Measurements from ENCODE around the gene FAAP100.

FAAP100 gene

DNA sequence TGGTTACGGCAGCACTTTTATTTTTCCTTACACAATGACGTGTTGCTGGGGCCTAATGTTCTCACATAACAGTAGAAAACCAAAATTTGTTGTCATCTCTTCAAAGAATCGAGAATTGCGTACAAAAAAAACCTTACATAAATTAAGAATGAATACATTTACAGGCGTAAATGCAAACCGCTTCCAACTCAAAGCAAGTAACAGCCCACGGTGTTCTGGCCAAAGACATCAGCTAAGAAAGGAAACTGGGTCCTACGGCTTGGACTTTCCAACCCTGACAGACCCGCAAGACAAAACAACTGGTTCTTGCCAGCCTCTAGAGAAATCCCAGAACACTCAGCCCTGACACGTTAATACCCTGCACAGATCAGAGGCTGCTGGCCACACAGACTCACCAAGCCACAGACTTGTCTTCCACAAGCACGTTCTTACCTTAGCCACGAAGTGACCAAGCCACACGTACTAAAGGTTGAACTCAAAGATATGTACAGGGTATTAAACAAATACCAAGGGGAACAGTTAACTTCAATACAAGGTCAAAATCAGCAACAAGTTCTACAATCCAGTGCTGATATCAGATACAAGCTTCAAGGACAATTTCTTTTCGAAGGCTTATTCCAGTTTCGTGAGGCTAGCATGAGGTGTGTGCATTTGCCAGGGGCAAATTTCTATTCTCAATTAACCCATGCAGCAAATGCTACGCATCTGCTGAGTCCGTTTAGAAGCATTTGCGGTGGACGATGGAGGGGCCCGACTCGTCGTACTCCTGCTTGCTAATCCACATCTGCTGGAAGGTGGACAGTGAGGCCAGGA is 42.0 kb downstream of the FAAP100 start:
- DNase-seq = no peak

- no peak for DNase-seq
These were observed 42.8 kb downstream of the FAAP100 start for GRCh38 chr17:81509207-81509971.

DNA sequence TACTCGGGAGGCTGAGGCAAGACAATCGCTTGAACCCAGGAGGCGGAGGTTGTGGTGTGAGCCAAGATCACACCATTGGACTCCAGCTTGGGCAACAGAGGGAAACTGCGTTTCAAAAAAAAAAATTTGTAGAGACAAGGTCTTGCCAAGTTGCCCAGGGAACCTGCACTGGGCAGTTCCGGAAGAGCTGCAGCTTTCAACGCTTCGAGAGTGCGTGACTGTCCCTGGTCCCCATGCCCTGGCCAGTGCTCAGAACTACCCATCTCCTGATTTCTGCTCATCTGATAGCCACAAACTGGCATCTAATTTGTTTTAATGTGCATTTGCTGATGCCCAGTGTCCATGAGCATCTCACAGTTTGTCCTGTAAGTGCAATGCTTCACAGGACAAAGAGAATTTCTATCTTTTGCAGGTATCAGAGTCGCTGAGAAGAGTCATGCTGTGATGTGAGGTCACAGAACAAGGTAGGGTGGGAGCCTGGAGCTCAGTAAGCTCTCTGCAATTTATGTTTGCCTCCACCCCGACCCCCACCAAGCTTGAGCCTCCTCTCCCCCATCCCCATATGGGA is 43.4 kb downstream of the FAAP100 start:
- DNase-seq = no peak

DNA sequence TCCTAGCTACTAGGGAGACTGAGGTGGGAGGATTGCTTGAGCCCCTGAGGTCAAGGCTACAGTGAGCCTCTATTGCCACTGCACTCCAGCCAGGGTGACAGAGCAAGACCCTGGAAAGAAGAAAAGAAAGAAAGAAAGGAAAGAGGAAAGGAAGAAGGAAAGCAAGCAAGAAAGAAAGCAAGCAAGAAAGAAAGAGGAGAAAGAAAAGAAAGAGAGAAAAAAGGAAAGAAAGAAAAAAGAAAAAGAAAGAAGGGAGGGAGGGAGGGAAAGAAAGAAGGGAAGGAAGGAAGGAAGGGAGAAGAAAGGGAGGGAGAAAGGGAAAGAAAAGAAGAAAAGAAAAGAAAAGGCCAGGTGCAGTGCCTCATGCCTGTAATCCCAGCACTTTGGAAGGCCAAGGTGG is 48.5 kb downstream of the FAAP100 start:
- DNase-seq = no peak

DNA sequence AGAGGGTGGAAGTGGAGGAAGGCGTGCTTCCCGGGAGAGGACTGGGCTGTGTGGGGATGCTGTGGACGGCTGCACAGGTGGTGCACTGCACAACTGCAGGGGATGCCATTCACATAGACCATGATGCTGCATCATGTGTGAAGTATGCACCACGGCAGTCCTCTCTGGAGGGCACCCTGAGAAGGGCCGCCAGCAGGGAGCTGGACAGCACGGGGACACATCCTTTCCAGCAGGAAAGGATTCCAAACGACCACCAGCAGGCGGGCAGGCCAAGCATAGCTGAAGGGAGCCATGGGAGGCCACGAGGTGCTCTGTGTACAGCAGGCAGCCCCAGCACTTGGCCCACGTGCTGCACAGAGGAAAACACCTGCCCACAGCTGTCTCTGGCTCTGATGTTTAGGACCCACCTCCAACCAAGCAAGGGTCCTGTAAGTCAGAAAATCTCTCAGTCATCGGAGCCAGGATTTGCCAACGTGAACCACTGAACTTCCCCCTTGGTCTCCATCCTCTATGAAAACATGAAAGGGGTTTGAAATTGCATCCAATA is 49.6 kb downstream of the FAAP100 start:
- DNase-seq = no peak

GRCh38 chr17:81500047-81500446 is 52.1 kb downstream of the FAAP100 start:
- DNase-seq = no peak

GRCh38 chr17:81499601-81499970 is 52.6 kb downstream of the FAAP100 start:
- no peak for DNase-seq

DNA sequence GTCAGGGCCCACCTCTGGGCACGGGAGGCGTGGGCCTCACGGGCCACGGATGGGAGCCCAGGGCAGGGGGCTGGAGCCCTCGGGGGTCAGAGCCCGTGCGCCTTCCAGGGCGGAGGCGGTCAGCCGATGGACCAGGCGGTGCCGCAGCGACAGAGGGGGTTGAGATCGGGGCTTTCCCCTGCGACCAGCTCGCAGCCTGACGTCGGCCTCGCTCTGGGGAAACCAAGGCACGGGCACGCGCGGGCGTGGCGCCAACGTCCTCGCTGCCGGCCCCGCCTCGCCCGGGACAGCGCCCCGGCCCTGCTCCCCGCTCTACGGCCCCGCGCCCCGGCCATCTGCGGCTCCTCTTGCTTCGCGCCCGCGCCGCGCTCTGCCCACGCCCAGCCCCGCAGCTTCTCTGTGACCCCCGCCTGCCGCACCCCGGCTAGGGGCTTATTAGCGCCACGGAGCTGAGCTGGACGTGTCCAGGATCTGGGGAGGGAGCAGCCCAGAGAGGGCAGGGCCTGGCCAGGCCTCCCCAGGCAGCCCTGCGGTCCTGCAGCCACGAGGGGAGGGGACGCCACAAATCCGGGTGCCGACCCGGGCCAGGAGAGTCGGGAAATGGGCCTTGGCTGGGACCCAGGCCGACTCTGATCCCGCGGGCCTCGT is 53.1 kb downstream of the FAAP100 start:
- DNase-seq = no peak

DNA sequence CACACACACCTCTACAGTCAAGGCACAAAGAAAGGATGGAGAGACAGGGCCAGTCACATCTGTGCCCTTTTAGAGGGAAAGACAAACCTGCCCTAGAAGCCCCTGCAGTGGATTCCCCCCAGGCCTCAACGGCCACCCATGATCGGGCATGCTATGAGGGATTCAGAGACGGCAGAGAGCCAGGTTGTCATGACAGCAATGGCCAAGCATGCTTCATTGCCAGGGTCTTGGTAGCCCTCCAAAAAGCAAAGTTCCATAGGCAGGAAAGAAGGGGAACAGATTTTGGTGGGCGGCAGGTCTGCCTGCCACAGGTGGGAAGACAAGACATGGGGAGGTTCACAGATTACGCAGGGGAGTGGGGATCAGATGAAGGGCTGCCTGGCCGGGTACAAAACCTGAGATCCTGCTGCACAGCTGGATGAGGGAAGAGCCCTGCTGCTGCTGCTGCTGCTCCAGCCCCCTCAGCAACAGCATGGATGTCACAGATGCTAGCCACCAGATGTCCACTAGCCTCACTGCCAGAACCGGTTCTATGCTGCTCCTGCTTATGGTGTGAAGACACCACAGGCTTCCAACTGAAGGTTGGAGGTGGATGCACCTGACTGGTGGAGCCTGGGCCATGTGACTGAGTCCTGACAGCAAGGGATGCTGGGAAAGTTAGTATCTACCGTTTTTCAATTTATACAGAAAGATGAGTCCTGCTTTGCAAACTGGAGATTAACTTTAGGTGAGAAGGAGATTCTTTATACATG is 57.4 kb downstream of the FAAP100 start:
- DNase-seq = peak; percentile 60

GRCh38 chr17:81493198-81494038 is 58.7 kb downstream of the FAAP100 start:
- DNase-seq = no peak

DNA sequence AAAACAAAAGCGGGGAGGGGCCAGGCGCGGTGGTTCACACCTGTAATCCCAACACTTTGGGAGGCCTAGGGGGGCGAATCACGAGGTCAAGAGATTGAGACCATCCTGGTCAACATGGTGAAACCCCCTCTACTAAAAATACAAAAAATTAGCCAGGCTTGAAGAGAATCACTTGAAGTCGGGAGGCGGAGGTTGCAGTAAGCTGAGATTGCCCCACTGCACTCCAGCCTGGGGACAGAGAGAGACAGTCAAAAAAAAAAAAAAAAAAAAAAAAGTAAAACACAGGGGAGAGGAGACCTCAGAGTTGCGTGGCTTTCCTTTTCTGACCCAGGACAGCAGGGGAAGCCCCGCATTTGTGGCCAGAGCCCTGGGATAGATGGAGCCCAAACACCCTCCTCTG is 59.4 kb downstream of the FAAP100 start:
- DNase-seq = no peak

GRCh38 chr17:81492202-81492601 is 60.0 kb downstream of the FAAP100 start:
- no peak for DNase-seq

DNA sequence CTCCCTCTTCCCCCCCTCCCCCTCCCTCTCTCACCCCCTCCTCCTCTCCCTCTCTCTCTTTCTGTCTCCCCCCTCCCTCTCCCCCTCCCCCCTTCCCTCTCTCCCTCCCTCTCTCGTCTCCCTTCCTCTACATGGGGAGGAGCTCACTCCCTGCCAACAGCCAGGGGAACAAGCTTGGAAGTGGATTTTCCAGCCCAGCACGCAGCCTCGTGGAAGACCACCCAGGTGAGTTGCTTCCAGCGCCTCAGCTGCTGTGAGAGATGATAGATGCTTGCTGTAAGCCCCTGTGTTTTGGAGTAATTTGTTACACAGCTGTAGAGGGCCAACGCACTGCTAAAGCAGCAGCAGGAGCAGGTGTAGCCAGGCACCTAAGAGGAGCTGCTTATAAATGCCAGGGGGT is 60.4 kb downstream of the FAAP100 start:
- DNase-seq = no peak

DNA sequence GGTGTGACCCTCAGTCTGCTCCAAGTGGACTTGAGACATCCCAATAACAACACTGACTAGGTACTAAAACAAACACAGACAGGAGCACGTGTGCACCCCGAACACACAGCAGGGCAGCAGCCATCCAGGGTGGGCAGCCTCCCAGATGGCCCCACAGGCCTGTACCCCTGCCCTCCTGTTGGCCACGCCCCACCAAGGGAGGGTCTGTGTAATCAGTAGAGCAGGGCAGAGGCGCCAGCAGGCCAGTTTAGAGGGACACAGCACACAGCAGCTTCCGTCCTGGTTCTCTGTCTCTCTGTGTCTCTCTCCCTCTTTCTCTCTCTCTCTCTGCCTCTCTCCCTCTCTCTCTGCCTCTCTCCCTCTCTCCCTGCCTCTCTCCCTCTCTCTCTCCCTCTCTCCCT is 61.0 kb downstream of the FAAP100 start:
- no peak for DNase-seq

GRCh38 chr17:81489998-81490992 is 61.9 kb downstream of the FAAP100 start:
- DNase-seq = no peak
